VCaP (cell line): ENCODE results near the gene UQCC2.

Source experiments
- H3K27ac ChIP-seq: fragments of 450-650 bp; 2 replicates; pipeline ENCODE4 v1.5.1; 2017
- TF ChIP-seq, protein P1 (sequence below): fragments of 450-650 bp; conservative IDR thresholded peaks from 2 replicates; pipeline ENCODE4 v1.5.1; 2017; ENCODE audit warnings: mild to moderate bottlenecking, moderate library complexity

UQCC2 gene

GRCh38 chr6:33735216-33735615 is 23.7 kb upstream of the UQCC2 start:
- TF ChIP-seq, protein P1, sequence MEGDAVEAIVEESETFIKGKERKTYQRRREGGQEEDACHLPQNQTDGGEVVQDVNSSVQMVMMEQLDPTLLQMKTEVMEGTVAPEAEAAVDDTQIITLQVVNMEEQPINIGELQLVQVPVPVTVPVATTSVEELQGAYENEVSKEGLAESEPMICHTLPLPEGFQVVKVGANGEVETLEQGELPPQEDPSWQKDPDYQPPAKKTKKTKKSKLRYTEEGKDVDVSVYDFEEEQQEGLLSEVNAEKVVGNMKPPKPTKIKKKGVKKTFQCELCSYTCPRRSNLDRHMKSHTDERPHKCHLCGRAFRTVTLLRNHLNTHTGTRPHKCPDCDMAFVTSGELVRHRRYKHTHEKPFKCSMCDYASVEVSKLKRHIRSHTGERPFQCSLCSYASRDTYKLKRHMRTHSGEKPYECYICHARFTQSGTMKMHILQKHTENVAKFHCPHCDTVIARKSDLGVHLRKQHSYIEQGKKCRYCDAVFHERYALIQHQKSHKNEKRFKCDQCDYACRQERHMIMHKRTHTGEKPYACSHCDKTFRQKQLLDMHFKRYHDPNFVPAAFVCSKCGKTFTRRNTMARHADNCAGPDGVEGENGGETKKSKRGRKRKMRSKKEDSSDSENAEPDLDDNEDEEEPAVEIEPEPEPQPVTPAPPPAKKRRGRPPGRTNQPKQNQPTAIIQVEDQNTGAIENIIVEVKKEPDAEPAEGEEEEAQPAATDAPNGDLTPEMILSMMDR, result no peak
- peak overlapping the region; percentile 98; the same call in 1 of the 2 replicates for H3K27ac ChIP-seq

GRCh38 chr6:33733709-33734007 is 22.2 kb upstream of the UQCC2 start:
- H3K27ac ChIP-seq, result peak overlapping the region; percentile 98; the same call in 1 of the 2 replicates
- TF ChIP-seq, protein P1, result no peak

- H3K27ac ChIP-seq, result peak overlapping the region; percentile 98
- TF ChIP-seq, protein P1, result no peak
Observed at GRCh38 chr6:33732817-33733708, 21.6 kb upstream of the UQCC2 start.

- TF ChIP-seq, protein P1, result no peak
- H3K27ac ChIP-seq, result peak overlapping the region; percentile 98
Observed at GRCh38 chr6:33732385-33732784, 20.9 kb upstream of the UQCC2 start.

DNA sequence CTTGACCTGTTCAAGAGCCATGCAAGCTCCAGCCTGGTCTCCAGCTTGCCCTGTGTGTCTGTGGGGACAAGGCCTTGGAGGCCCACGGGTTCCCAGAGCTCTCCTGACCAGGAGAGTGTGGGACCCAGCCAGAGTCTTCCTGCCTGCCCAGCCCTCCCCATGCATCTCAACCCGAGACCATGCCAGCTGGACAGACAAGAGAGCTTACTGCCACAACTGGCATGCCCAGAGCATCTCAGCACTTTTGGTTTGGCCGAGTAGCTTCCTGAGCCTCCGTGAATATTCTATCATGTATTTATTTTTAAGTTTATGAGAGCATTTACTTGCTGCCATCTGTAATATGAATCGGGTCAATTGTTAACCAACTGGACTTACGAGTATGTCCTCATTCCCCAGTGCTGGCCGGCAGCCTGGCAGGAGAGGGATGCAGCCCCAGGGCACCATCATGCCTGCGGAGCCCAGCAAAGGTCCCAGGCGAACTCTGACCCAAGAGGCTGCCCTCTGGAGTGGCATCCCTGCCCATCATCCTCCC is 20.3 kb upstream of the UQCC2 start:
- peak overlapping the region; percentile 98 for H3K27ac ChIP-seq
- TF ChIP-seq, protein P1, result no peak

DNA sequence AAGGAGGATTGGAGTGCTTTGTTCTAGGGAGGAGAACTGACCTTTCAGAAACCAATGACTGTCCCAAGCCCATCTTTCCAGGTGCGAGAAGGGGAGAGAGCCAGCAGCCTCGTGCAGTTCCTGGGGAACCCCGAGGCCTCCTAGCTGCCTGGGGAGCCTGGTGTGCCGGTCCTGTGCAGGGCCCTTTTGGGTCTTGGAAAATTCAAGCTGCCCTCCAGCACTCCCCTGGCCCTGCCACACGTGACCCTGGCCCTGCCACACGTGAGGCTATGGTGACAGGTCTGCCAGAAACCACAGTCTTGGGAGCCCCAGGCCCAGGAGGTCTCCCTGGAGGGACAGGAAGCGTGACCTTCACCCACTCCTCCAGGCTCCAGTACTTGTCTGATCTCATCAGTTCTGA is 19.5 kb upstream of the UQCC2 start:
- peak overlapping the region; percentile 98 for H3K27ac ChIP-seq

DNA sequence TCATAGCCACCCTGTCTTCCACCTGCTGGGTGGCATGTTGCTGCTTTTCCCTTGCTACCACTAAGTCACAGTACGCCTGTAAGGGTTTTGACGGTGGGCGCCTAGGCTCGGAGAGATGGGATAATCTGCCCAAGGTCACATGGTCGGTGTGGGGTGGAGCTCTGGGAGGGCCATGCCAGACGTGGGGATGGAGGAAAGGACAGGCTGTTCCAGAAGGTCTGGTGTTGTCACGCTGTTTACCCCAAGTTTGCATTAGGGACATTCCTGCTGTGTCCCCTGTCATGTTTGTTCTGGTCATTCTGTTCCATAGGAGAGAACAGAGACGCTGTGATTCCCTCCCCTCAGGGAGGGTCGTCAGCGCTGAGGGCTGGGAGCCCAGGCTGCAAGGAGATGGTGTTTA is 19.1 kb upstream of the UQCC2 start:
- TF ChIP-seq, protein P1, result no peak
- H3K27ac ChIP-seq, result peak overlapping the region; percentile 98

More for the DNA sequence above, 19.5 kb upstream of the UQCC2 start:
- TF ChIP-seq, protein P1, result no peak
